ENCODE data around the gene DDX49.
"Not testable (repeated sequence)": the region's sequence is repeated elsewhere in the genome, so short reads cannot be mapped to it uniquely, and the experiment has no call there.

DDX49 gene

GRCh38 chr19:18895824-18896341 is 23.6 kb upstream of the DDX49 start, which contains the start of gene CERS1:
TSS of gene CERS1 (minus strand) at chr19:18896158. CDS start at chr19:18896072, 86 bp downstream.
- DNase-seq = peak; percentile 8

- no peak for DNase-seq
These were observed 23.1 kb upstream of the DDX49 start for GRCh38 chr19:18896421-18896841.

- DNase-seq = no peak
These were observed 22.2 kb upstream of the DDX49 start for GRCh38 chr19:18897094-18898029.

GRCh38 chr19:18898081-18898606 is 21.4 kb upstream of the DDX49 start:
- no peak for DNase-seq

- DNase-seq = no peak
These were observed 20.7 kb upstream of the DDX49 start for GRCh38 chr19:18898607-18899408.

- DNase-seq = no peak
These were observed 19.6 kb upstream of the DDX49 start for GRCh38 chr19:18899624-18900560.

- DNase-seq = no peak
These were observed 18.6 kb upstream of the DDX49 start for GRCh38 chr19:18900700-18901481.

GRCh38 chr19:18901491-18901890 is 18.0 kb upstream of the DDX49 start:
- no peak for DNase-seq

GRCh38 chr19:18902519-18902918 is 17.0 kb upstream of the DDX49 start:
- not testable (repeated sequence) for DNase-seq

GRCh38 chr19:18903156-18904037 is 16.1 kb upstream of the DDX49 start:
- DNase-seq = no peak

- DNase-seq = no peak
These were observed 15.0 kb upstream of the DDX49 start for GRCh38 chr19:18904334-18905057.

GRCh38 chr19:18905058-18905456 is 14.5 kb upstream of the DDX49 start:
- no peak for DNase-seq

- no peak for DNase-seq
These were observed 13.8 kb upstream of the DDX49 start for GRCh38 chr19:18905513-18906236.

GRCh38 chr19:18906605-18907519 is 12.7 kb upstream of the DDX49 start:
- DNase-seq = no peak

- DNase-seq = no peak
These were observed 10.4 kb upstream of the DDX49 start for GRCh38 chr19:18908917-18909619.

GRCh38 chr19:18910010-18910409 is 9.5 kb upstream of the DDX49 start:
- no peak for DNase-seq
